ENCODE results near the gene TMED9. TPM values are rescaled to one million over a fixed set of nuclear protein-coding genes. Genes with fewer than 3 reads are reported as not detected.

Gene TMED9
- total RNA-seq, 2 donors from 2014 or later, result 184 to 205 TPM

DNA sequence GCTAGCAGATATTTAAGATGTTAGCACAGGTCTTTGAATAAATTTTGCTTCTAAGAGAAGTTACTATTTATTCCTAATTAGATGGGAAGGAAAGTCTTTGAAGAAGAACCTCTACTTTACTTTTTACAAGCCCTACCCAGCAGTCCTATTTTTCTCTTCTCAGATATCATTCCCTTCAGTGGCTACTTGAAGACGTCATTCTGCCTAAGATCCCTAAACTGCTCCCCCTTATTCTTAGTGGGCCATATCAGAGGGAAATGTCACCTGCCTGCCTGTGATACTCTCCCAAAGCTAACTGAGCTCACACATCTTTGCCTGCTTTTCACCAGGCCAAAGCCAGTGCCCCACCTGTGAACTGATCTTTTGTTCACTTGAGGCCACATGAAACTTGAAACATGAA lies 16.5 kb upstream of the TMED9 start:
- Histone ChIP-seq H3K9me3 (ENCODE audit: control insufficient read depth, low read length) (no peaks in the 10 kb centered on the region), H3K27me3 (ENCODE audit: control insufficient read depth, insufficient read depth, low read length, poor library complexity, severe bottlenecking) (no peaks in the 10 kb centered on the region), H3K9ac (ENCODE audit: extremely low read depth, low read length, poor library complexity, severe bottlenecking) (no peak overlapping the region), H3K27ac (ENCODE audit: low read depth, low read length) (no peak overlapping the region), H3K4me1 (ENCODE audit: control insufficient read depth, insufficient read depth, low read length) (no peaks in the 10 kb centered on the region), H3K4me3 (ENCODE audit: low read length) (no peak overlapping the region), H3K36me3 (ENCODE audit: control insufficient read depth, insufficient read depth, low read length) (no peaks in the 10 kb centered on the region)
- Mint-ChIP-seq H3K27ac (no peak overlapping the region), H3K36me3 (ENCODE audit: low read depth) (no peaks in the 10 kb centered on the region), H3K4me3 (no peak overlapping the region), H3K9me3 (no peaks in the 10 kb centered on the region), H3K27me3 (ENCODE audit: insufficient read depth) (peaks cover 8% of the 10 kb centered on the region), H3K4me1 (no peaks in the 10 kb centered on the region)
- TF ChIP-seq, protein P1, sequence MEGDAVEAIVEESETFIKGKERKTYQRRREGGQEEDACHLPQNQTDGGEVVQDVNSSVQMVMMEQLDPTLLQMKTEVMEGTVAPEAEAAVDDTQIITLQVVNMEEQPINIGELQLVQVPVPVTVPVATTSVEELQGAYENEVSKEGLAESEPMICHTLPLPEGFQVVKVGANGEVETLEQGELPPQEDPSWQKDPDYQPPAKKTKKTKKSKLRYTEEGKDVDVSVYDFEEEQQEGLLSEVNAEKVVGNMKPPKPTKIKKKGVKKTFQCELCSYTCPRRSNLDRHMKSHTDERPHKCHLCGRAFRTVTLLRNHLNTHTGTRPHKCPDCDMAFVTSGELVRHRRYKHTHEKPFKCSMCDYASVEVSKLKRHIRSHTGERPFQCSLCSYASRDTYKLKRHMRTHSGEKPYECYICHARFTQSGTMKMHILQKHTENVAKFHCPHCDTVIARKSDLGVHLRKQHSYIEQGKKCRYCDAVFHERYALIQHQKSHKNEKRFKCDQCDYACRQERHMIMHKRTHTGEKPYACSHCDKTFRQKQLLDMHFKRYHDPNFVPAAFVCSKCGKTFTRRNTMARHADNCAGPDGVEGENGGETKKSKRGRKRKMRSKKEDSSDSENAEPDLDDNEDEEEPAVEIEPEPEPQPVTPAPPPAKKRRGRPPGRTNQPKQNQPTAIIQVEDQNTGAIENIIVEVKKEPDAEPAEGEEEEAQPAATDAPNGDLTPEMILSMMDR (conservative IDR thresholded peaks at IDR 0.05), result no peak
- WGBS, 2 experiments (ENCODE audit: insufficient coverage in 1 of 2, insufficient read length in 1 of 2), result 88 to 91% methylated on average over 1 of the region's 1 CpG
- no peak for DNase-seq

DNA sequence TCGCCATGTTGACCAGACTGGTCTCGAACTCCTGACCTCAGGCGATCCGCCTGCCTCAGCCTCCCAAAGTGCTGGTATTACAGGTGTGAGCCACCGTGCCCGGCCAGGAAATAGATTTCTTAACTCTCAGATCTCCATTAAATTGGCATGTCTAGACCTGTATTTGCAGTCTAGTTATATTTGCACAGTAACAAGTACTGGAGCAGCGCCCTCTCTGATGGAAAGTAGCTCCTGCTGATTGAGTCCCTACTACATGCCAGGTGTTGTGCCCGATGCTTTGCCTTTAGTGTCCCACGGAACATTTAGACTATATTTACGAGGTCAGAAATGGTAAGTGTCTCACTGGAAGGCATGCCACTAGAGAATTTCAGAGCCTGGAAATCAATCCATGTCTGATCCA lies 15.8 kb upstream of the TMED9 start:
- peaks cover 10% of the 10 kb centered on the region for H3K27me3 Mint-ChIP-seq (ENCODE audit: insufficient read depth)
- H3K27me3 ChIP-seq (ENCODE audit: control insufficient read depth, insufficient read depth, low read length, poor library complexity, severe bottlenecking), result no peaks in the 10 kb centered on the region
- H3K27ac ChIP-seq (ENCODE audit: low read depth, low read length), result no peak overlapping the region
- H3K9me3 Mint-ChIP-seq, result no peaks in the 10 kb centered on the region
- H3K4me1 Mint-ChIP-seq, result no peaks in the 10 kb centered on the region
- H3K4me3 Mint-ChIP-seq, result no peak overlapping the region
- H3K4me3 ChIP-seq (ENCODE audit: low read length), result no peak overlapping the region
- no peaks in the 10 kb centered on the region for H3K4me1 ChIP-seq (ENCODE audit: control insufficient read depth, insufficient read depth, low read length)
- TF ChIP-seq, protein P1 (conservative IDR thresholded peaks at IDR 0.05), result peak; percentile 15
- H3K36me3 Mint-ChIP-seq (ENCODE audit: low read depth), result no peaks in the 10 kb centered on the region
- no peaks in the 10 kb centered on the region for H3K36me3 ChIP-seq (ENCODE audit: control insufficient read depth, insufficient read depth, low read length)
- no peaks in the 10 kb centered on the region for H3K9me3 ChIP-seq (ENCODE audit: control insufficient read depth, low read length)
- no peak overlapping the region for H3K27ac Mint-ChIP-seq
- 82 to 85% methylated on average over 10 of the region's 10 CpGs for WGBS, 2 experiments (ENCODE audit: insufficient coverage in 1 of 2, insufficient read length in 1 of 2)
- DNase-seq, result no peak
- H3K9ac ChIP-seq (ENCODE audit: extremely low read depth, low read length, poor library complexity, severe bottlenecking), result no peak overlapping the region

DNA sequence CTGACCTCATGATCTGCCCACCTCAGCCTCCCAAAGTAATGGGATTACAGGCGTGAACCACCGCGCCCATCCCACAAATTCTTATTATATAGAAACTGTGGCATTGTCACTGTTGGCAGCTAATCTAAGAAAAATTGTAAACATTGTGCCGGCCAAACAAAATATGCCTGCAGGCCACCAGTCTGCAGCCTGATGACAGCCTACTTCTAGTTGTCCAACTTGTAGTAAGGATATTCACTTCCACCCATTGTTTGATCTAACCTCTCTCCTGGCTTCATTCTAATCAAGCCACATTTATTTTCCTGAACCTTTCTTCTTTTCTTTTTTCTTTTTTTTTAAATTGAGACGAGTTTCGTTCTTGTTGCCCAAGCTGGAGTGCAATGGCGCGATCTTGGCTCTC lies 13.7 kb upstream of the TMED9 start:
- 85 to 94% methylated on average over 5 to 8 of the region's 8 CpGs for WGBS, 2 experiments (ENCODE audit: insufficient coverage in 1 of 2, insufficient read length in 1 of 2)
- Mint-ChIP-seq H3K4me1 (no peaks in the 10 kb centered on the region), H3K9me3 (no peaks in the 10 kb centered on the region), H3K36me3 (ENCODE audit: low read depth) (no peaks in the 10 kb centered on the region), H3K4me3 (no peak overlapping the region), H3K27ac (no peak overlapping the region), H3K27me3 (ENCODE audit: insufficient read depth) (peaks cover 10% of the 10 kb centered on the region)
- Histone ChIP-seq H3K9me3 (ENCODE audit: control insufficient read depth, low read length) (no peaks in the 10 kb centered on the region), H3K36me3 (ENCODE audit: control insufficient read depth, insufficient read depth, low read length) (no peaks in the 10 kb centered on the region), H3K4me3 (ENCODE audit: low read length) (no peak overlapping the region), H3K9ac (ENCODE audit: extremely low read depth, low read length, poor library complexity, severe bottlenecking) (no peak overlapping the region), H3K4me1 (ENCODE audit: control insufficient read depth, insufficient read depth, low read length) (no peaks in the 10 kb centered on the region), H3K27me3 (ENCODE audit: control insufficient read depth, insufficient read depth, low read length, poor library complexity, severe bottlenecking) (peaks cover 3% of the 10 kb centered on the region), H3K27ac (ENCODE audit: low read depth, low read length) (no peak overlapping the region)
- no peak for DNase-seq
- TF ChIP-seq, protein P1 (conservative IDR thresholded peaks at IDR 0.05), result no peak

All from endodermal cell (in vitro differentiated cells).